GM12865 (cell line): ENCODE data around the gene UXT.

Experiments used
- DNase-seq: peaks from one replicate; pipeline ENCODE4 v3.0.0; 2010; ENCODE audit warnings: low read depth
- H3K4me3 ChIP-seq: 2 replicates; pipeline ENCODE4 v1.5.1; 2011; ENCODE audit warnings: mild to moderate bottlenecking, low read depth, low read length, control low read depth
- TF ChIP-seq, protein P1 (sequence below): IDR thresholded peaks from 2 replicates; pipeline ENCODE4 v1.5.1; 2011; ENCODE audit warnings: low read length, control low read depth, low read depth, inconsistent platforms; ENCODE audit not compliant: insufficient read depth; ENCODE audit errors: missing control alignments

The UXT gene

GRCh38 chrX:47662144-47662657 is 3.2 kb upstream of the UXT start:
- TF ChIP-seq, protein P1, sequence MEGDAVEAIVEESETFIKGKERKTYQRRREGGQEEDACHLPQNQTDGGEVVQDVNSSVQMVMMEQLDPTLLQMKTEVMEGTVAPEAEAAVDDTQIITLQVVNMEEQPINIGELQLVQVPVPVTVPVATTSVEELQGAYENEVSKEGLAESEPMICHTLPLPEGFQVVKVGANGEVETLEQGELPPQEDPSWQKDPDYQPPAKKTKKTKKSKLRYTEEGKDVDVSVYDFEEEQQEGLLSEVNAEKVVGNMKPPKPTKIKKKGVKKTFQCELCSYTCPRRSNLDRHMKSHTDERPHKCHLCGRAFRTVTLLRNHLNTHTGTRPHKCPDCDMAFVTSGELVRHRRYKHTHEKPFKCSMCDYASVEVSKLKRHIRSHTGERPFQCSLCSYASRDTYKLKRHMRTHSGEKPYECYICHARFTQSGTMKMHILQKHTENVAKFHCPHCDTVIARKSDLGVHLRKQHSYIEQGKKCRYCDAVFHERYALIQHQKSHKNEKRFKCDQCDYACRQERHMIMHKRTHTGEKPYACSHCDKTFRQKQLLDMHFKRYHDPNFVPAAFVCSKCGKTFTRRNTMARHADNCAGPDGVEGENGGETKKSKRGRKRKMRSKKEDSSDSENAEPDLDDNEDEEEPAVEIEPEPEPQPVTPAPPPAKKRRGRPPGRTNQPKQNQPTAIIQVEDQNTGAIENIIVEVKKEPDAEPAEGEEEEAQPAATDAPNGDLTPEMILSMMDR: no peak
- no peak for DNase-seq
- no peak overlapping the region for H3K4me3 ChIP-seq

DNA sequence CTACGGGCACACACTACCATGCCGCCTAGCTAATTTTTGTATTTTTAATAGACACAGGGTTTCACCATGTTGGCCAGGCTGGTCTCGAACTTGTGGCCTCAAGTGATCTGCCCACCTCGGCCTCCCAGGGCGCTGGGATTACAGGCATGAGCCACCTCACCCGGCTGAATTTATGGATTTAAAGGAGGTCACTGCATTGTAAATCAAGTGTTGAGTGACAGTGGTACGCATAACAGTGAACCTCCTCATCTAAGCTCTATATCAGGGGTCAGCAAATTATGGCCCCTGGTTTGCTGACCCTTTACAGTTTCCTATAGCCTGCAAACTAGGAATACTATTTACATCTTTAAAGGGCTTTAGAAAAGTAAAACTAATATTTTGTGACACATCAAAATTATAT is 2.6 kb upstream of the UXT start:
- no peak for DNase-seq
- TF ChIP-seq, protein P1: no peak
- H3K4me3 ChIP-seq: no peak overlapping the region

GRCh38 chrX:47659421-47659726 is 394 bp upstream of the UXT start:
- DNase-seq: no peak
- H3K4me3 ChIP-seq: peak overlapping the region; percentile 78
- TF ChIP-seq, protein P1: no peak

DNA sequence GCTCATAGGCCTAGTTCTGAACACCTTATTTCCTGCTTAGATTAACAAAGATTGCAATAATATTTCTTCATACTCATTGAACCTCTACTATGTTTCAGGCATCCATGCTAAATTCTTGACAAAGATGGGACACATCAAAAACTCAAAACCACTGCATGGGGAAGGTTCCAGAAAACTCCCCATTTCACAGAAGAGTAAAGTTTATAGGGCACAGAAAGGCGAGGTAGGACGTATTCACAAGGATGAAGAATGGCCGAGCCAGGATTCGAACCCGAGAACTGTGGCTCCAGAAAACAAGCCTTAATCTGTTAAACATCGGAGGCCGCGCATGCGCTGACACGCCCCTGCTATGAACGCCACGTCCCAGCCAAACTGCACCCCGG is 688 bp downstream of the UXT start:
- TF ChIP-seq, protein P1: no peak
- DNase-seq: no peak
- peak overlapping the region; percentile 78 for H3K4me3 ChIP-seq

DNA sequence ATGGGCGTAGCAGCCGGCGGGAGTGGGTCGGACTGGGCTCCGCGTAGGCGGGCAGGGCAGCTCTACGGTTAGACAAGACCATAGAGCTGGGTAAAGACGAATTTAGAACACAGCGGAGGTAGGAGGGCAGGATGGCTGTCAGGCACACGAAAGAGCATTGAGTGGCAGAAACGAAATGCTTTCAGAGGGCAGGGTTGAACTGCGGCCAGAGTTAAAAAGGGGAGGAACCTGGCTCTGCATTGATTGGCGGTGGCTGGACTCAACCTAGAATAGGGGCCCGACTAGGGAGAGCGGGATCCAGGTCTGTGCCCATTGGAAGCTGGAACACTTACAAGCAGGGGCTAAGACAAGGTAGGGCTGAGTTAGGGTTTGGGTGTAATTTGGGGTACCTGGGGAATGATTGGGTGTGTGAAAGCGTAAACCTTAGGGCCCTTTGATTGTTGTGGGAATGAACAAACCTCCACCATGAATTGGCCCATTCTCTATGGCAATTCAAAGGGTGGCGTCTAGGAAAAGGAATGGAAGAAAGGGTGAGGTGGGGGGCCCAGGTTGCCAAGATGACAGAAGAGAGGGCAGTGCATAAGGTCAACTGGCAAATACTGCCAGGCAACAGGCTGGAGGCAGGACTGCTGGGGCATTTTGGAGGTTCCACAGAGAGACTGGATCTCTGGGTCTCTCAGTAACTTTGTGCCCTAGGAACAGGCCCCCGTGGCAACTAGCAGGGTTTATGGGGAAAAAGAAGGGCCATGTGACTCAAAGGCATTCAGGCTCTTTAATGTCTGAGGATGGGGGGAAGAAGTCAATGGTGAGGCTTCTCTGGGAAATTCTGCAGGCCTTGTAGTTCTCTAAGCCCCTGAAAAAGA is 7.7 kb downstream of the UXT start:
- DNase-seq: no peak
- TF ChIP-seq, protein P1: no peak
- peak overlapping the region; percentile 38 for H3K4me3 ChIP-seq

- H3K4me3 ChIP-seq: peak within 1 kb of the TSS; percentile 83
- peak; percentile 97 for DNase-seq
- TF ChIP-seq, protein P1: no peak
Observed at GRCh38 chrX:47650164-47651042, 8.6 kb downstream of the UXT start, which contains the start of gene ELK1. ELK1 (minus strand) TSS chrX:47650563; CDS start chrX:47641441, 9,122 bp downstream.
